ENCODE data around the gene CBX3. TPM values are rescaled to one million over a fixed set of nuclear protein-coding genes. Genes with fewer than 3 reads are reported as not detected.
"Not testable (repeated sequence)": the region's sequence is repeated elsewhere in the genome, so short reads cannot be mapped to it uniquely, and the experiment has no call there.

The CBX3 gene
- total RNA-seq, 2 donors from 2014 or later, result 53.7 to 64.2 TPM

DNA sequence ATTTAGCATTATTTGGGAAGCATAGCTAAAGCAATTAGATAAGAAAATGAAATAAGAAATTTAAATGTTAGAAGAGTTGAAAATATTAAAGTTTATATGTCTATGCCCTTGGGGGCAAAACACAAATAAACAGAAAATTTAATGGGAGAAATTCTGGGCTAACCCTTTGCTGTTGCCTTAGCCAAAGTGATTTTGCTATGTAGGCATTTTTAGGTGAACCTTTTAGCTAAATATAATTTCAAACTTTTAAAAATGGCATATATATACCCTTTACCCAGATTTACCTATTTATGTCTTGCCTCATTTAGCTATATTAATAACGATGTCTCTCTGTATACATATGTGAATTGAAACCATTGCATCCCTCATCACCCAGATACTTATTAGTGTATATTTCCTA, 29.5 kb upstream of the CBX3 start:
- ATAC-seq (ENCODE audit: insufficient number of reproducible peaks, low FRiP score, low read depth), result no peak

DNA sequence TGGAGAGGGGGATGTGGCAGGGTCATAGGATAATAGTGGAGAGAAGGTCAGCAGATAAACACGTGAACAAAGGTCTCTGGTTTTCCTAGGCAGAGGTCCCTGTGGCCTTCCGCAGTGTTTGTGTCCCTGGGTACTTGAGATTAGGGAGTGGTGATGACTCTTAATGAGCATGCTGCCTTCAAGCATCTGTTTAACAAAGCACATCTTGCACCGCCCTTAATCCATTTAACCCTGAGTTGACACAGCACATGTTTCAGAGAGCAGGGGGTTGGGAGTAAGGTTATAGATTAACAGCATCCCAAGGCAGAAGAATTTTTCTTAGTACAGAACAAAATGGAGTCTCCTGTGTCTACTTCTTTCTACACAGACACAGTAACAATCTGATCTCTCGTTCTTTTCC, 25.6 kb upstream of the CBX3 start:
- not testable (repeated sequence) for H3K27ac ChIP-seq; H3K4me3 ChIP-seq; H3K36me3 ChIP-seq; H3K27me3 ChIP-seq (replicated peaks; ENCODE audit: insufficient read depth); H3K9me3 ChIP-seq; H3K4me1 ChIP-seq (ENCODE audit: control insufficient read depth in 1 of 2, low read depth in 2 of 2); ATAC-seq (ENCODE audit: insufficient number of reproducible peaks, low FRiP score, low read depth); DNase-seq (ENCODE audit: low spot score)

More for the DNA sequence above, 29.5 kb upstream of the CBX3 start:
- no peaks in the 10 kb centered on the region for H3K27me3 ChIP-seq (replicated peaks; ENCODE audit: insufficient read depth)
- TF ChIP-seq, protein P1, sequence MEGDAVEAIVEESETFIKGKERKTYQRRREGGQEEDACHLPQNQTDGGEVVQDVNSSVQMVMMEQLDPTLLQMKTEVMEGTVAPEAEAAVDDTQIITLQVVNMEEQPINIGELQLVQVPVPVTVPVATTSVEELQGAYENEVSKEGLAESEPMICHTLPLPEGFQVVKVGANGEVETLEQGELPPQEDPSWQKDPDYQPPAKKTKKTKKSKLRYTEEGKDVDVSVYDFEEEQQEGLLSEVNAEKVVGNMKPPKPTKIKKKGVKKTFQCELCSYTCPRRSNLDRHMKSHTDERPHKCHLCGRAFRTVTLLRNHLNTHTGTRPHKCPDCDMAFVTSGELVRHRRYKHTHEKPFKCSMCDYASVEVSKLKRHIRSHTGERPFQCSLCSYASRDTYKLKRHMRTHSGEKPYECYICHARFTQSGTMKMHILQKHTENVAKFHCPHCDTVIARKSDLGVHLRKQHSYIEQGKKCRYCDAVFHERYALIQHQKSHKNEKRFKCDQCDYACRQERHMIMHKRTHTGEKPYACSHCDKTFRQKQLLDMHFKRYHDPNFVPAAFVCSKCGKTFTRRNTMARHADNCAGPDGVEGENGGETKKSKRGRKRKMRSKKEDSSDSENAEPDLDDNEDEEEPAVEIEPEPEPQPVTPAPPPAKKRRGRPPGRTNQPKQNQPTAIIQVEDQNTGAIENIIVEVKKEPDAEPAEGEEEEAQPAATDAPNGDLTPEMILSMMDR (IDR thresholded peaks at IDR 0.05), result no peak
- no peak overlapping the region for H3K4me3 ChIP-seq
- DNase-seq (ENCODE audit: low spot score), result no peak
- H3K36me3 ChIP-seq, result no peaks in the 10 kb centered on the region
- no peaks in the 10 kb centered on the region for H3K9me3 ChIP-seq
- no peak overlapping the region for H3K27ac ChIP-seq
- no peaks in the 10 kb centered on the region for H3K4me1 ChIP-seq (ENCODE audit: control insufficient read depth in 1 of 2, low read depth in 2 of 2)

DNA sequence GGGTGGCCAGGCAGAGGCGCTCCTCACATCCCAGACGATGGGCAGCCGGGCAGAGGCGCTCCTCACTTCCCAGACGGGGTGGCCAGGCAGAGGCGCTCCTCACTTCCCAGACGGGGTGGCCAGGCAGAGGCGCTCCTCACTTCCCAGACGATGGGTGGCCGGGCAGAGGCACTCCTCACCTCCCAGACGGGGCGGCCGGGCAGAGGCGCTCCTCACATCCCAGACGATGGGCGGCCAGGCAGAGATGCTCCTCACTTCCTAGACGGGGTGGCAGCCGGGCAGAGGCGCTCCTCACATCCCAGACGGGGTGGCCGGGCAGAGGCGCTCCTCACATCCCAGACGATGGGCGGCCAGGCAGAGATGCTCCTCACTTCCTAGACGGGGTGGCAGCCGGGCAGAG, 24.8 kb upstream of the CBX3 start:
- H3K4me1 ChIP-seq (ENCODE audit: control insufficient read depth in 1 of 2, low read depth in 2 of 2); H3K27me3 ChIP-seq (replicated peaks; ENCODE audit: insufficient read depth); H3K36me3 ChIP-seq; ATAC-seq (ENCODE audit: insufficient number of reproducible peaks, low FRiP score, low read depth); H3K9me3 ChIP-seq; H3K4me3 ChIP-seq; H3K27ac ChIP-seq; DNase-seq (ENCODE audit: low spot score): not testable (repeated sequence)

DNA sequence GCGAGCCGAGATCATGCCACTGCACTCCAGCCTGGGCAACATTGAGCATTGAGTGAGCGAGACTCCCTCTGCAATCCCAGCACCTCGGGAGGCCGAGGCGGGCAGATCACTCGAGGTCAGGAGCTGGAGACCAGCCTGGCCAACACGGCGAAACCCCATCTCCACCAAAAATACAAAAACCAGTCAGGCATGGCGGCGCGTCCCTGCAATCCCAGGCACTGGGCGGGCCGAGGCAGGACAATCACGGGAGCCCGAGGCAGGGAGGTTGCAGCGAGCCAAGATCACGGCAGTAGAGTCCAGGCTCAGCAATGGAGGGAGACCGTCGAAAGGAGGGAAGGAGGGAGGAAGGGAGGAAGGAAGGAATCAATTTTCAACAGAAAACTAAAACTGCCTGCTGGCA, 24.3 kb upstream of the CBX3 start:
- H3K4me3 ChIP-seq; ATAC-seq (ENCODE audit: insufficient number of reproducible peaks, low FRiP score, low read depth); H3K4me1 ChIP-seq (ENCODE audit: control insufficient read depth in 1 of 2, low read depth in 2 of 2); H3K36me3 ChIP-seq; H3K9me3 ChIP-seq; DNase-seq (ENCODE audit: low spot score); H3K27ac ChIP-seq; H3K27me3 ChIP-seq (replicated peaks; ENCODE audit: insufficient read depth): not testable (repeated sequence)

DNA sequence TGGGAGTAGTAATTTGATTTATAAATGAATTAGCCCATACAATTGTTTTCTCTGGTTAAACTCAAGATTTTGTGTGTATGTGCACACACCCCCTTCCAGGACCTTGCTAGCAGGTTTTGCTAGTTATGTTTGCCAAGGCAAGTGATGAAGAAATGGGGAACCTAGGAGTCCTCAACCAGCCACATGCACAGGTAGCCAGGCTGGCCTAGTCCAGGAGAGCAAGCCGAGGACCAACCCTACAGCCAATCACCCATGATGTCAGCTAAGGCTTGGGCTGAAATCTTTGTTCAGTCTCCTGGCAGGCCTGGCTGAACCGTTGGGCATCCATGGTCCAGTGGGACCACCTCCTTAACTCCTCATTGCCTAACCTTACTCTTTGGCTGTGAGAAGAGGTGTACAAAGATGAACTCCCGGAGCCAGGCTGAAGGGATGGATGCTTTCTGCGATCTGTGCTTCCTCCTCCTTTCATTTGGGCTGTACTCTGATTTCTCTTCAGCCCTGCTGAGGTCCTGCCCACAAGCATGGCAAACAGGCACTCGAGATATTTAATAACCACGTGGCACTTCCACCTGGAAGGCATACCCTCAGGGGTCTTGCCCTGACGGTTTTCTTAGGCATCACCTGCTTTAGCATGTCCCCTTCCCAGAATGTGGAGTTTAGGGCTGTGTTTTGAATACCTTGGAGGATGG, 23.1 kb upstream of the CBX3 start:
- Histone ChIP-seq H3K4me3 (no peak overlapping the region), H3K36me3 (no peaks in the 10 kb centered on the region), H3K27ac (no peak overlapping the region), H3K4me1 (ENCODE audit: control insufficient read depth in 1 of 2, low read depth in 2 of 2) (no peaks in the 10 kb centered on the region), H3K9me3 (no peaks in the 10 kb centered on the region), H3K27me3 (replicated peaks; ENCODE audit: insufficient read depth) (no peaks in the 10 kb centered on the region)
- TF ChIP-seq, protein P1 (IDR thresholded peaks at IDR 0.05), result no peak
- DNase-seq (ENCODE audit: low spot score), result no peak
- no peak for ATAC-seq (ENCODE audit: insufficient number of reproducible peaks, low FRiP score, low read depth)

DNA sequence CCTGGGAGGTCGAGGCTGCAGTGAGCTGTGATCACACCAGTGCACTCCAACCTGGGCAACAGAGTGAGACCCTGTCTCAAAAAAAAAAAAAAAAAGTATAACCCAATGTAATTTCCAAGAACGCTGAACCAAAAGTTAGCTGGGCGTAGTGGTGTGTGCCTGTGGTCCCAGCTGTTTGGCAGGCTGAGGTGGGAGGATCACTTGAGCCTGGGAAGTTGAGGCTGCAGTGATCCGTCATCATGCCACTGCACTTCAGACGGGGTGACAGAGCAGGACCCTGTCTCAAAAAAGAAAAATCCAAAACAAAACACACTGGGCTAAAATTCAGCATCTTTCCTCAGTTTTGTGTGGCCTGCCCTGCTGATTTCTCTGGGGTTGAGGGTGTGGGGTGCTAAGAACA, 22.1 kb upstream of the CBX3 start:
- Histone ChIP-seq H3K9me3 (no peaks in the 10 kb centered on the region), H3K4me3 (no peak overlapping the region), H3K36me3 (no peaks in the 10 kb centered on the region), H3K27me3 (replicated peaks; ENCODE audit: insufficient read depth) (no peaks in the 10 kb centered on the region), H3K27ac (no peak overlapping the region), H3K4me1 (ENCODE audit: control insufficient read depth in 1 of 2, low read depth in 2 of 2) (no peaks in the 10 kb centered on the region)
- TF ChIP-seq, protein P1 (IDR thresholded peaks at IDR 0.05), result no peak
- DNase-seq (ENCODE audit: low spot score) (no peak), ATAC-seq (ENCODE audit: insufficient number of reproducible peaks, low FRiP score, low read depth) (no peak)

All from thoracic aorta (tissue), 2 donors.